Cortex of kidney (tissue), 1 donor: ENCODE measurements around the gene NEK4.
"Not testable (repeated sequence)": the region's sequence is repeated elsewhere in the genome, so short reads cannot be mapped to it uniquely, and the experiment has no call there.

Source experiments
- DNase-seq: peaks from one replicate; lab custom pipeline; 2025; lab: John Stamatoyannopoulos, UW

NEK4 gene

GRCh38 chr3:52696830-52697631 is 73.7 kb downstream of the NEK4 start:
- DNase-seq, result no peak

DNA sequence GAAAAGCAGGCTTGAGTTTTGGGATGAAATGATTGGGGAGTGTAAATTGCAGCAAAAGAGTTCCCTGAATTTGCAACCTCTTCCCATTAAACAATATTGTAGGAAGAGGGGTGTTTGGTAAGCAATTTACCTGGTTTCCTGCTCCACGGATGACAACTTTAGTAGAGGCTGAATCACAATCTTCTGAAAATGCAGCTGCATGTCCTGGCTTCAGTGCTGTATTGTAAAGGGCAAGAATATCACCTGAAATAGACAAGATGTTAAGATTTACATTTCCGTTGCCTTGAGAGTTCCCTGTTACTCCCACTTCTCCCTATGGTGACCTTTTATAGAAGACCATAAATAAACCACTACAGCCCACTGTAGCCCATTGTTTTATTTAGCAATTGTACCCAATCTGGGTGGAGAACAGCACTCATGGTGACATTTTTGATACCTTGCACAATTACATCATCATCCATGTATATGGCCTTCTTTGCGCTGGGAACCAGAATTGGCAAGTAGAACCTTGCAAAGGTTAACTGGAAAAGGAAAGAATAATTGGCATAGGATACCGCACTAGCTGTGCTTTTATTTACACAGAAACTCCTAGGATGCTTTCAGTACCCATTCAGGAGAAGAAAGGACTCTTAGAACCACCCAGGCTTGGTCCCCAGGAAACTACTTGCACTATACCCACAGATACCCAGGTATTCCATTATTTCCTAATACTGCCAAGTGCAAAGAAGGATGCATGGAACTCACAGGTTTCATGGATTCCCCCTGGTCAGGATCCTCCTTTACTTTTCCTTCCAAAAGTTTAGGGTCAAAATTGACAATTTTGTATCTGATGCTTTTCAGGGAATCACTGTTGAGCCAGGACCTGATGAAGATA is 74.7 kb downstream of the NEK4 start:
- no peak for DNase-seq

- no peak for DNase-seq
Measured at GRCh38 chr3:52694528-52695189, 76.1 kb downstream of the NEK4 start.

- no peak for DNase-seq
Measured at GRCh38 chr3:52693071-52693470, 77.7 kb downstream of the NEK4 start.

- no peak for DNase-seq
Measured at GRCh38 chr3:52690560-52690959, 80.2 kb downstream of the NEK4 start.

DNA sequence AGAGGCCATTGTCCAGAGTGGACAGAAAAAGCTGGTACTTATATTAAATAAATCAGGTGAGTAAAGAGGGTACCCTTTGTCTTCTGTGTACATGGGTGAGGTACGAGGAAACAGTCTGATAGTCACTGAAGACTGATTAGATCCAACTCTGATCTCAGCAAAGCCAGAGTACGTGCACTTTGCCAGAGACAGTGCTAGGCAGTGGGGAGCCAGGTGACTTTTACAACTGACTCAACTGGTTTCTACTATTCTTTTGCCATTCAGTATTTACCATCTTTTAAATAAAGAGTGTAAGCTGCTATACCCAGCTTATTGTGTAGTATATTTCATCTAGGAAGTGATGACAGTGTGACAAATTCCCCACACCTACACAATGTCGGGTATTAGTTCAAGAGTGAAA is 81.6 kb downstream of the NEK4 start:
- DNase-seq, result no peak

- DNase-seq, result no peak
Measured at GRCh38 chr3:52688266-52688665, 82.5 kb downstream of the NEK4 start.

GRCh38 chr3:52685709-52686691 is 84.7 kb downstream of the NEK4 start, which contains the start of the genes GNL3 and PBRM1:
Gene GNL3 (plus strand): TSS chr3:52686032. CDS start chr3:52686093, 61 bp downstream.
Gene PBRM1 (minus strand): TSS chr3:52685913.
- peak; percentile 61 for DNase-seq

DNA sequence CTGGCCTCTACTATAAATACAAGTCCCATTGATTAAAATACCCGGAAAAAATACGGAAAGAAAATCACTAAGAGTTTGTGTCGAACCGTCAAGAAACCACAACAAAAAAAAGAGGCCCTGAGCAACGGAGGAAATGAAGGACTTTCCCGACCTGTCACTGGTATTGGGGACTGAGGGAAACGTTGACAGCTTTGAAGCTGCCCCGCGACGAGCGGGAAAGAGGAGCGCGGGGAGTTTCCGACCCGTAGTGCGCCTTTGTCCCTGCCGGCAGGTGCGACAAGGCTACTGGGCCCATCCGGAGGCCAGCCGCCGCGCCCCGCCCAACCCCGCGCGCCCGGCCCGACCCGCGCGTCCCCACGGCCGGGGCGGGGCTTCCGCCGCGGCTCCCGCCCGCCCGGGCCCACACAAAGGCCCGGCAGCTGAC is 85.4 kb downstream of the NEK4 start:
- peak; percentile 19 for DNase-seq

- DNase-seq, result no peak
Measured at GRCh38 chr3:52684184-52684583, 86.6 kb downstream of the NEK4 start.

GRCh38 chr3:52683611-52684010 is 87.1 kb downstream of the NEK4 start:
- no peak for DNase-seq

- no peak for DNase-seq
Measured at GRCh38 chr3:52682016-52682415, 88.7 kb downstream of the NEK4 start.

DNA sequence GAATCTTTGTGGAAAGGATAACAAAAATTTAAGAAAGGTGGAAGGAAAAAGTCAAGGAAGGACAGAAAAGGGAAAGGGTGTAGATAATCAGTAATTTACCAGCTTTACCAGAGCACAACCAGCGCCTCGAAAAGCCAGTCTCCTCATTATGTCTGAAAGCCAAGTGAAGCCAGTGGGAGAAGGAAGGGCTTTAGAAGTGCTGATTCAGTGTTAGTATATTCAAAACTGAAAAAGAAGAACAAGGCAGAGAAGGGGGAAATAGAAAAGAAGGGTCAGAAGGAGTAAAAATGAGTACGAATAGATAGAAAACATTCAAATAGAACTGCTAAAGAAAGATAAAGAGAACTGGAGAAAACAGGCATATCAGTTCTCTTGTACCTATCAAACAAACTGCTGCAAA is 89.1 kb downstream of the NEK4 start:
- no peak for DNase-seq

DNA sequence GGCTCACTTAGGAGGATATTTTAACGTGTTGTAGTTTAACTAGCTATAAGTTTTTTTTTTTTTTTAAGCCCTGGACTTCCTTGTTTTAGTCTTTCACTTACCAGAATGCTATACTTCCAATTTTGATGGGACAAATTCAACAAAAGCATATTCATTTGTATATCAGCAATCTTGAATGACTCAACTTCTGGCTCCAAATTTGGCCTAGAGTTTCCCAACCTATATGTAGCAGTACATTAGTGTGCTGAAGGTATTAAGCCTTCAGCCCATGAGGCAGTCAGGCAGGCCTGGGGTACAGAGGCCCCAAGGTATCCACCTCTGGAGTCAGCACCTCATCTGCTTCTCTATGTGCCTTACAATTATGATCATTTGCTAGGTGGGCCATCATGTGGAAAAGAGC is 90.9 kb downstream of the NEK4 start:
- no peak for DNase-seq

GRCh38 chr3:52679199-52679538 is 91.6 kb downstream of the NEK4 start:
- DNase-seq, result no peak

DNA sequence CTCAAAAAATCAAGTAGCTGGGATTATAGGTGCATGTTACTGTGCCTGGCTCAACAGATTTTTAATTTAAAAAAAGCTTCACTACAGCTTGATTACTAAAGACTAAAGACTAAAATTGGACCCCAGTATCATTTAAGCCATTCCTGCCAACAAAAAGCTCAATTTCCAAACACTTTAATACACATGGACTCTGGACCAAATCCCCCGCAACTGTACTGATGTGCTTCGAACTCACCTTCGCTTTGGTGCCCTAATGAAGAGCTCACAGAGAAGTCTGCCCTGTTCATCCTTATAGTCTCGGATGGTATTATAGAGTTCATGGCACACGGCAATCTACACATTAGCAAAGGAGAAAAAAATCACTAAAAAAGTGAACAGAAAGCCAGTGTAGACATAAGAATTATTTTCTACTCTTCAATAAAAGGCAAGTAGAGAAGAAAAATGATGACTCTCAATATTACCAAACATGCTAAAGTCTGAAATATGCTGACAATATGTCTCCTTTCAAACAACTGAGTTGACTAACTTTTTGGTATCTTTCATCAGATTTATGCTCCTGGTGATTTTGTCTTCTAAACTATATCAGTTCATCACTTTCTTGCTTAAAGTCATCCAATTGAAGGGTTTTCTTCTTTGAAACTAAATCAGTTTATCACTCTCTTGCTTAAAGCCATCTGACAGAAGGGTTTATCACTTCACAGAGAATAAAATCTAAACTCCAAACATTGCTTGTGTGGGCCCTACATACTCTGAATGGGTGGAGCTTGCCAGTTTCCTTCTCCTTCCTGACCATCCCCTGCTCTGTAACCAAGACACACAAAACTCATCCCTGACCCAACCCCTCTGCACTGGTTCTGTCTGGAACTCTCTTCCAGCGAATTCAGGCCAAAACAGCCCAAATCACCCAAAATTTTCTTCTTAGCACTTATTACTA is 92.2 kb downstream of the NEK4 start:
- DNase-seq, result no peak

GRCh38 chr3:52676201-52676600 is 94.5 kb downstream of the NEK4 start:
- not testable (repeated sequence) for DNase-seq

- DNase-seq, result no peak
Measured at GRCh38 chr3:52671676-52672075, 99.1 kb downstream of the NEK4 start.

- DNase-seq, result no peak
Measured at GRCh38 chr3:52670621-52671521, 99.9 kb downstream of the NEK4 start.
